ENCODE measurements around the gene SLC44A4. TPM values are rescaled to one million over a fixed set of nuclear protein-coding genes. Genes with fewer than 3 reads are reported as not detected.

The SLC44A4 gene
- total RNA-seq, 1 experiment from 2014 or later, result 3.8 TPM

DNA sequence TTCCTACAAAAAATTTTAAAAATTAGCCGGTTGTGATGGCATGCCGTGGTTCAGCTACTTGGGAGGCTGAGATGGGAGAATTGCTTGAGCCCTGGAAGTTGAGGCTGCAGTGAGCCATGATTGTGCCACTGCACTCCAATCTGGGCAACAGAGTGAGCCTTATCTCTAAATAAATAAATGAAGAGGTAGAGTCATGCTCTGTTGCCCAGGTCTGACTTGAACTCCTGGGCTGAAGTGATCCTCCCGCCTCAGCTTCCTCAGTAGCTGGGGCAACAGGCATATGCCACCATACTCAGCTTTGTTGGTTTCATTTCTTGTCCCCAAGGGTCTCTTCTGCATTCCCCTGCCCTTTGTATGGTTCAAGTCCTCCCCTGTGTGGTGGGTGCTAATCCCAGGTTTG, 34.3 kb downstream of the SLC44A4 start:
- H2BK5ac ChIP-seq (ENCODE audit: insufficient read length, low read length), result no peak overlapping the region
- H2AFZ ChIP-seq (ENCODE audit: low read length), result no peak overlapping the region
- no peaks in the 10 kb centered on the region for H3K27me3 ChIP-seq (ENCODE audit: insufficient read depth, low read length)
- no peak overlapping the region for H4K5ac ChIP-seq (ENCODE audit: insufficient read length, low read depth, low read length)
- H3K27ac Mint-ChIP-seq, result peak overlapping the region in 1 of 3 experiments; percentile 78; a peak in 2 of 7 replicates
- H3K4me3 Mint-ChIP-seq, result no peak overlapping the region
- no peak overlapping the region for H3K56ac ChIP-seq (ENCODE audit: insufficient read length, low read depth, low read length)
- H3K36me3 Mint-ChIP-seq (ENCODE audit: insufficient read depth in 1 of 3, low read depth in 3 of 3), result peaks cover 15 to 22% (median 18%) of the 10 kb centered on the region in 3 experiments; a peak in 6 of 7 replicates
- H4K20me1 ChIP-seq (ENCODE audit: control insufficient read depth, insufficient read depth, insufficient read length), result peaks cover 2% of the 10 kb centered on the region
- H2AK5ac ChIP-seq (ENCODE audit: insufficient read length, low read length), result no peak overlapping the region
- H3K4me2 ChIP-seq (ENCODE audit: insufficient read depth, insufficient read length, low read length), result no peak overlapping the region
- no peaks in the 10 kb centered on the region for H3K9me3 ChIP-seq (ENCODE audit: control insufficient read depth, low read depth, low read length)
- H2BK20ac ChIP-seq (ENCODE audit: low read depth, low read length, poor library complexity, severe bottlenecking), result no peak overlapping the region
- no peak overlapping the region for H3T11ph ChIP-seq (ENCODE audit: low read length)
- no peaks in the 10 kb centered on the region for H3K79me1 ChIP-seq (ENCODE audit: insufficient read depth, low read depth, low read length, poor library complexity, severe bottlenecking)
- H3K23ac ChIP-seq (ENCODE audit: insufficient read length, low read depth, low read length), result no peak overlapping the region
- WGBS (ENCODE audit: extremely low coverage, insufficient read length, low lambda C conversion rate), result no CpG with 5 or more reads among the region's 3 CpGs
- no peak overlapping the region for H2BK15ac ChIP-seq (ENCODE audit: low read depth, low read length)
- H3K27ac ChIP-seq (ENCODE audit: insufficient read length, low read depth, low read length), result no peak overlapping the region
- H3K18ac ChIP-seq (ENCODE audit: insufficient read length, low read depth, low read length), result no peak overlapping the region
- no peak overlapping the region for H3K14ac ChIP-seq (ENCODE audit: insufficient read depth, low read length)
- no peak for DNase-seq
- no peaks in the 10 kb centered on the region for H3K27me3 Mint-ChIP-seq (ENCODE audit: low read depth)
- no peak overlapping the region for H3K9ac ChIP-seq (ENCODE audit: extremely low read depth, insufficient read length, low read length)
- H3K79me2 ChIP-seq (ENCODE audit: insufficient read depth, low read length), result no peaks in the 10 kb centered on the region
- no peak overlapping the region for H2BK12ac ChIP-seq (ENCODE audit: insufficient read length, low read depth, low read length)
- no peaks in the 10 kb centered on the region for H3K9me3 Mint-ChIP-seq
- TF ChIP-seq, protein P1, sequence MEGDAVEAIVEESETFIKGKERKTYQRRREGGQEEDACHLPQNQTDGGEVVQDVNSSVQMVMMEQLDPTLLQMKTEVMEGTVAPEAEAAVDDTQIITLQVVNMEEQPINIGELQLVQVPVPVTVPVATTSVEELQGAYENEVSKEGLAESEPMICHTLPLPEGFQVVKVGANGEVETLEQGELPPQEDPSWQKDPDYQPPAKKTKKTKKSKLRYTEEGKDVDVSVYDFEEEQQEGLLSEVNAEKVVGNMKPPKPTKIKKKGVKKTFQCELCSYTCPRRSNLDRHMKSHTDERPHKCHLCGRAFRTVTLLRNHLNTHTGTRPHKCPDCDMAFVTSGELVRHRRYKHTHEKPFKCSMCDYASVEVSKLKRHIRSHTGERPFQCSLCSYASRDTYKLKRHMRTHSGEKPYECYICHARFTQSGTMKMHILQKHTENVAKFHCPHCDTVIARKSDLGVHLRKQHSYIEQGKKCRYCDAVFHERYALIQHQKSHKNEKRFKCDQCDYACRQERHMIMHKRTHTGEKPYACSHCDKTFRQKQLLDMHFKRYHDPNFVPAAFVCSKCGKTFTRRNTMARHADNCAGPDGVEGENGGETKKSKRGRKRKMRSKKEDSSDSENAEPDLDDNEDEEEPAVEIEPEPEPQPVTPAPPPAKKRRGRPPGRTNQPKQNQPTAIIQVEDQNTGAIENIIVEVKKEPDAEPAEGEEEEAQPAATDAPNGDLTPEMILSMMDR (conservative IDR thresholded peaks at IDR 0.05), result no peak
- H3K4me1 ChIP-seq (ENCODE audit: insufficient read depth, low read length), result no peaks in the 10 kb centered on the region
- no peak overlapping the region for H4K91ac ChIP-seq (ENCODE audit: insufficient read length, low read depth, low read length)
- no peak overlapping the region for H2BK120ac ChIP-seq (ENCODE audit: low read depth, low read length, poor library complexity, severe bottlenecking)
- H3K4ac ChIP-seq (ENCODE audit: low read depth, low read length), result no peak overlapping the region
- no peak overlapping the region for H4K8ac ChIP-seq (replicated peaks; ENCODE audit: insufficient read length, low read depth, low read length)
- H3K4me1 Mint-ChIP-seq, result no peaks in the 10 kb centered on the region
- no peaks in the 10 kb centered on the region for H3K23me2 ChIP-seq (ENCODE audit: insufficient read length, low read depth, low read length, poor library complexity, severe bottlenecking)
